HepG2 (cell line): ENCODE results near the gene MICAL3. TPM values are rescaled to one million over a fixed set of nuclear protein-coding genes. Genes with fewer than 3 reads are reported as not detected.
"Not testable (repeated sequence)": the region's sequence is repeated elsewhere in the genome, so short reads cannot be mapped to it uniquely, and the experiment has no call there.

Experiments used
- ATAC-seq: fragments of 200-7000 bp; cut with Tn5 transposase; 3 replicates; pipeline ENCODE4 v1.9.1; 2020; ENCODE audit warnings: mild to moderate bottlenecking, moderate library complexity
- BruUV-seq: library from RNA; stranded (reverse); fragments of 400-500 nt; replicated peaks from 2 replicates; lab custom pipeline; 2021; lab: Mats Ljungman, UMichigan
- CTCF ChIA-PET: fragments of 300-600 bp; formaldehyde crosslinking; extraction: SDS; loops from one replicate; lab custom pipeline; 2021; ENCODE audit warnings: low total read pairs, inconsistent platforms, low intra/inter-chr PET ratio; lab: Yijun Ruan, JAX
- POLR2A ChIA-PET: fragments of 350-600 bp; sonication (Branson Sonifier 250); formaldehyde crosslinking; loops from one replicate; lab custom pipeline; 2020; ENCODE audit warnings: antibody characterized with exemption, inconsistent platforms; lab: Yijun Ruan, JAX
- DNase-seq: peaks from one replicate; pipeline ENCODE4 v3.0.0-alpha.2; 2015; ENCODE audit warnings: low spot score
- FAIRE-seq: peaks from 3 replicates; lab custom pipeline; 2011; peaks lifted over from hg19 to GRCh38; lab: Jason Lieb, UNC
- H2AFZ ChIP-seq: one replicate; pipeline ENCODE4 v1.6.1; 2011; ENCODE audit warnings: low read length, inconsistent platforms
- H3K27ac ChIP-seq: fragments of 300-600 bp; 3 replicates; pipeline ENCODE4 v1.8.0; 2011; ENCODE audit warnings: mixed run types, mild to moderate bottlenecking, mixed read lengths, low read length, inconsistent platforms; ENCODE audit not compliant: insufficient read depth; ENCODE audit errors: extremely low read length
- H3K27me3 ChIP-seq, 2 experiments: fragments of 200-600 bp in 1 of 2; 2 replicates in 1 of 2; 3 replicates in 1 of 2; pipeline versions ENCODE4 v1.6.0 to v1.8.0; 2011; ENCODE audit warnings: low read length in 2 of 2, mild to moderate bottlenecking in 2 of 2, moderate library complexity in 2 of 2, inconsistent platforms in 1 of 2; ENCODE audit not compliant: insufficient read depth in 2 of 2, control insufficient read depth in 1 of 2
- H3K36me3 ChIP-seq, 2 experiments: fragments of 200-600 bp in 1 of 2; replicated peaks in 1 of 2; 2 replicates in 1 of 2; 3 replicates in 1 of 2; pipeline versions ENCODE4 v1.5.1 to v1.8.0; 2011; ENCODE audit warnings: low read length in 2 of 2, inconsistent platforms in 1 of 2; ENCODE audit not compliant: insufficient read depth in 2 of 2, control insufficient read depth in 1 of 2
- H3K4me1 ChIP-seq: 2 replicates; pipeline ENCODE4 v1.5.1; 2012; ENCODE audit warnings: low read length, inconsistent platforms; ENCODE audit not compliant: insufficient read depth
- H3K4me2 ChIP-seq: 2 replicates; pipeline ENCODE4 v1.6.0; 2011; ENCODE audit warnings: low read depth, low read length, inconsistent platforms
- H3K4me3 ChIP-seq, 3 experiments: fragments of 200-600 bp in 1 of 3; sonication (generic), shearing (Covaris generic) in 1 of 3; replicated peaks in 1 of 3; 2 replicates each; pipeline ENCODE4 v1.5.1; 2011 to 2016; ENCODE audit warnings: low read length in 3 of 3, inconsistent platforms in 2 of 3, low read depth in 2 of 3, mild to moderate bottlenecking in 2 of 3, control low read depth in 1 of 3, mixed read lengths in 1 of 3; ENCODE audit not compliant: insufficient read depth in 1 of 3
- H3K79me2 ChIP-seq: one replicate; pipeline ENCODE4 v1.6.1; 2011; ENCODE audit warnings: low read length, inconsistent platforms; ENCODE audit not compliant: insufficient read depth
- H3K9ac ChIP-seq: 2 replicates; pipeline ENCODE4 v1.6.0; 2011; ENCODE audit warnings: mild to moderate bottlenecking, low read depth, low read length, inconsistent platforms; ENCODE audit not compliant: insufficient read depth
- H3K9me3 ChIP-seq: 2 replicates; pipeline ENCODE4 v1.5.1; 2012; ENCODE audit warnings: mild to moderate bottlenecking, low read length
- H4K20me1 ChIP-seq: 2 replicates; pipeline ENCODE4 v1.6.0; 2011; ENCODE audit warnings: inconsistent platforms, mild to moderate bottlenecking, low read length, moderate library complexity; ENCODE audit not compliant: insufficient read depth
- ARID5B ChIP-seq: IDR thresholded peaks from 2 replicates; pipeline ENCODE4 v1.4.0; 2020; ENCODE audit warnings: mild to moderate bottlenecking, missing genetic modification reagents
- CEBPG ChIP-seq: IDR thresholded peaks from 2 replicates; pipeline ENCODE4 v1.6.1; 2016
- HDAC2 ChIP-seq: sonication (generic); formaldehyde crosslinking; IDR thresholded peaks from 2 replicates; pipeline ENCODE4 v1.4.0; 2020; ENCODE audit warnings: missing genetic modification reagents
- HNRNPK ChIP-seq: fragments of 200-400 bp; formaldehyde crosslinking; IDR thresholded peaks from 2 replicates; pipeline ENCODE4 v1.6.1; 2018; ENCODE audit warnings: low read length, low read depth, moderate library complexity, mild to moderate bottlenecking; ENCODE audit not compliant: poor library complexity, severe bottlenecking
- NR2F1 ChIP-seq, 2 experiments: fragments of 450-650 bp in 1 of 2; formaldehyde crosslinking in 1 of 2; IDR thresholded peaks; 2 replicates each; pipeline versions ENCODE4 v1.5.0 to v1.6.1; 2016 to 2020; ENCODE audit warnings: mild to moderate bottlenecking in 1 of 2, missing compliant biosample characterization in 1 of 2, missing genetic modification reagents in 1 of 2, moderate library complexity in 1 of 2
- RARA ChIP-seq: IDR thresholded peaks from 2 replicates; pipeline ENCODE4 v1.6.1; 2016; ENCODE audit warnings: missing genetic modification reagents, missing compliant biosample characterization
- SOX5 ChIP-seq: IDR thresholded peaks from 2 replicates; pipeline ENCODE4 v1.6.1; 2016; ENCODE audit warnings: borderline replicate concordance
- THAP11 ChIP-seq: IDR thresholded peaks from 2 replicates; pipeline ENCODE4 v1.6.1; 2016; ENCODE audit warnings: missing biosample characterization, missing genetic modification reagents
- ZNF749 ChIP-seq: sonication (generic); formaldehyde crosslinking; IDR thresholded peaks from 2 replicates; pipeline ENCODE4 v1.8.0; 2022; ENCODE audit warnings: mild to moderate bottlenecking, missing genetic modification reagents, moderate library complexity, borderline replicate concordance
- WGBS: methylation state at CpG from one replicate; pipeline ENCODE4 v1.1.6; 2017; ENCODE audit warnings: low lambda C conversion rate; 5-methylcytosine and 5-hydroxymethylcytosine counted together
- in situ Hi-C: cut with HindIII; loops from 2 replicates; pipeline ENCODE4 v1.10.0; 2017; ENCODE audit warnings: low pct_unique_long_range_greater_than_20kb; ENCODE audit not compliant: extremely low pct_ligation_motif_present
- intact Hi-C: fragments of 100-400 bp; cut with micrococcal nuclease; formaldehyde crosslinking; loops from one replicate; pipeline ENCODE4 v1.10.0; 2022; ENCODE audit not compliant: unreplicated experiment
- polyA plus RNA-seq, 8 experiments: library from polyadenylated mRNA; depleted of rRNA in 3 of 8; stranded (reverse) in 7 of 8; unstranded in 1 of 8; fragments of >200 nt; fragmentation: Illumina TruSeq in 4 of 8; extraction: Trizol in 4 of 8; gene quantifications; 2 replicates each; pipeline versions ENCODE4 v1.2.1 to v1.2.3, GENCODE V29; 2011 to 2016; ENCODE audit warnings: low read depth in 4 of 8, missing spikeins in 1 of 8, mixed read lengths in 1 of 8; ENCODE audit not compliant: insufficient read depth in 1 of 8
- total RNA-seq, 5 experiments: library from RNA; depleted of rRNA; stranded (reverse); fragments of >200 nt; fragmentation: Illumina TruSeq; extraction: Trizol; gene quantifications; 2 replicates each; pipeline ENCODE4 v1.2.3, GENCODE V29; 2016; ENCODE audit warnings: low read depth in 1 of 5

The MICAL3 gene
- total and polyA plus RNA-seq, 2 of the 13 experiments (the other 11 are each of a cell fraction or from before 2014, with no cell fraction given) = 5.3 to 12.5 TPM

GRCh38 chr22:18042685-18043084, 18.3 kb upstream of the MICAL3 start (continued):
- TF ChIP-seq ARID5B (CRISPR knock-in tag) = peak; percentile 26; the same call in 1 of the 2 replicates
- TF ChIP-seq CEBPG = peak; percentile 84
- TF ChIP-seq HDAC2 = 0 out of 2 replicates have a peak, but pooled peaks have one; percentile 24
- TF ChIP-seq HNRNPK = no peak
- TF ChIP-seq THAP11 = no peak
- no peak for TF ChIP-seq ZNF749 (CRISPR knock-in tag)
- TF ChIP-seq SOX5 (CRISPR knock-in tag) = peak; percentile 52; the same call in 1 of the 2 replicates
- peak; percentile 60 for TF ChIP-seq RARA (CRISPR knock-in tag)
- TF ChIP-seq NR2F1 (CRISPR knock-in tag; IDR thresholded peaks at IDR 0.05) = peak; percentile 28 to 63; a peak in 3 of 4 replicates

- ATAC-seq, in situ Hi-C loops, H3K27me3 ChIP-seq, H3K79me2 ChIP-seq, H3K36me3 ChIP-seq, FAIRE-seq, intact Hi-C loops, H2AFZ ChIP-seq, H3K27ac ChIP-seq, H3K9me3 ChIP-seq, H4K20me1 ChIP-seq, H3K4me2 ChIP-seq, DNase-seq, CTCF ChIA-PET, POLR2A ChIA-PET, BruUV-seq, H3K9ac ChIP-seq, H3K4me3 ChIP-seq: not testable (repeated sequence)
- peaks cover 62% of the 10 kb centered on the region for H3K4me1 ChIP-seq
- under 1% methylated on average over 4 of the region's 6 CpGs for WGBS
Measured at GRCh38 chr22:18040898-18041297, 16.5 kb upstream of the MICAL3 start.
